GM12874 (cell line): Measurements from ENCODE around the gene DPYSL4.

Source experiments
- CTCF ChIP-seq: IDR thresholded peaks from 2 replicates; pipeline ENCODE4 v1.5.1; 2011; ENCODE audit warnings: low read depth, mild to moderate bottlenecking, control low read depth, low read length, moderate library complexity; ENCODE audit not compliant: insufficient read depth

DPYSL4 gene

GRCh38 chr10:132164761-132165278, 21.9 kb upstream of the DPYSL4 start:
- TF ChIP-seq CTCF: no peak

GRCh38 chr10:132165416-132165980, 21.2 kb upstream of the DPYSL4 start:
- no peak for TF ChIP-seq CTCF

GRCh38 chr10:132166216-132166950, 20.4 kb upstream of the DPYSL4 start:
- TF ChIP-seq CTCF: no peak

- TF ChIP-seq CTCF: no peak
These were observed 19.6 kb upstream of the DPYSL4 start for GRCh38 chr10:132167041-132167674.

- no peak for TF ChIP-seq CTCF
These were observed 18.8 kb upstream of the DPYSL4 start for GRCh38 chr10:132167976-132168375.

- TF ChIP-seq CTCF: no peak
These were observed 18.1 kb upstream of the DPYSL4 start for GRCh38 chr10:132168571-132169030.

GRCh38 chr10:132169031-132169765, 17.6 kb upstream of the DPYSL4 start:
- TF ChIP-seq CTCF: no peak
